Right atrium auricular region (tissue), 2 donors: Measurements from ENCODE around the gene UBAP2L. TPM values are rescaled to one million over a fixed set of nuclear protein-coding genes. Genes with fewer than 3 reads are reported as not detected.

Source experiments
- DNase-seq: peaks from one replicate; pipeline ENCODE4 v3.0.0-alpha.2; 2019; ENCODE audit warnings: low spot score
- H3K27ac ChIP-seq, 2 donors: fragments of 200-600 bp; sonication (generic); 1 replicate in 1 of 2; 2 replicates in 1 of 2; pipeline ENCODE4 v1.5.1; 2016 to 2019
- H3K27me3 ChIP-seq, 2 donors: fragments of 200-600 bp; sonication (generic); one replicate each; pipeline versions ENCODE4 v1.5.1 to v1.6.0; 2017 to 2019
- H3K36me3 ChIP-seq: fragments of 200-600 bp; sonication (generic); one replicate; pipeline ENCODE4 v1.5.1; 2016
- H3K4me1 ChIP-seq, 2 donors: fragments of 200-600 bp; sonication (generic); one replicate each; pipeline versions ENCODE4 v1.5.1 to v1.6.0; 2017 to 2019
- H3K4me3 ChIP-seq, 2 donors: fragments of 200-600 bp; sonication (generic); 1 replicate in 1 of 2; 2 replicates in 1 of 2; pipeline ENCODE4 v1.5.1; 2017 to 2019; ENCODE audit warnings: mild to moderate bottlenecking in 1 of 2, moderate library complexity in 1 of 2
- H3K9me3 ChIP-seq, 2 donors: fragments of 200-600 bp; sonication (generic); one replicate each; pipeline ENCODE4 v1.5.1; 2019
- CTCF ChIP-seq, 2 donors: fragments of 200-600 bp; sonication (generic); IDR thresholded peaks; one replicate each; pipeline ENCODE4 v1.5.1; 2019; ENCODE audit warnings: antibody characterized with exemption in 2 of 2
- total RNA-seq, 2 donors: library from RNA; depleted of rRNA; stranded (reverse); fragments of >200 nt; gene quantifications; one replicate each; pipeline ENCODE4 v1.1.0, GENCODE V29; 2016

UBAP2L gene
- total RNA-seq, 2 donors from 2014 or later: 48.9 to 58.6 TPM

- no peaks in the 10 kb centered on the region for H3K9me3 ChIP-seq
- no peak overlapping the region for H3K4me3 ChIP-seq
- peaks cover 0 to 71% of the 10 kb centered on the region in 2 donors for H3K4me1 ChIP-seq
- no peaks in the 10 kb centered on the region for H3K27me3 ChIP-seq
- peak overlapping the region in 1 of 2 donors; percentile 32 for H3K27ac ChIP-seq
- no peak for TF ChIP-seq CTCF (IDR thresholded peaks at IDR 0.05)
- H3K36me3 ChIP-seq: peaks cover 65% of the 10 kb centered on the region
- DNase-seq: no peak
Observed at GRCh38 chr1:154178013-154178412, 42.7 kb upstream of the UBAP2L start.

GRCh38 chr1:154178911-154179811, 41.6 kb upstream of the UBAP2L start:
- TF ChIP-seq CTCF (IDR thresholded peaks at IDR 0.05): no peak
- Histone ChIP-seq H3K36me3 (peaks cover 54% of the 10 kb centered on the region), H3K9me3 (no peaks in the 10 kb centered on the region), H3K4me1 (peaks cover 0 to 79% of the 10 kb centered on the region in 2 donors), H3K27me3 (no peaks in the 10 kb centered on the region), H3K27ac (peak overlapping the region; percentile 34 to 59), H3K4me3 (no peak overlapping the region)
- no peak for DNase-seq

- H3K27ac ChIP-seq: no peak overlapping the region
- DNase-seq: no peak
- peaks cover 44% of the 10 kb centered on the region for H3K36me3 ChIP-seq
- no peak for TF ChIP-seq CTCF (IDR thresholded peaks at IDR 0.05)
- peaks cover 0 to 79% of the 10 kb centered on the region in 2 donors for H3K4me1 ChIP-seq
- no peak overlapping the region for H3K4me3 ChIP-seq
- no peaks in the 10 kb centered on the region for H3K9me3 ChIP-seq
- no peaks in the 10 kb centered on the region for H3K27me3 ChIP-seq
Observed at GRCh38 chr1:154179946-154180687, 40.6 kb upstream of the UBAP2L start.

- Histone ChIP-seq H3K4me1 (peaks cover 0 to 65% of the 10 kb centered on the region in 2 donors), H3K36me3 (peaks cover 41% of the 10 kb centered on the region), H3K27me3 (no peaks in the 10 kb centered on the region), H3K4me3 (peak overlapping the region; percentile 75 to 85), H3K27ac (peak overlapping the region; percentile 86 to 87), H3K9me3 (no peaks in the 10 kb centered on the region)
- no peak for TF ChIP-seq CTCF (IDR thresholded peaks at IDR 0.05)
- DNase-seq: no peak
Observed at GRCh38 chr1:154181944-154182343, 38.8 kb upstream of the UBAP2L start.

- Histone ChIP-seq H3K27me3 (no peaks in the 10 kb centered on the region), H3K4me1 (peaks cover 0 to 59% of the 10 kb centered on the region in 2 donors), H3K27ac (peak overlapping the region; percentile 86 to 87), H3K36me3 (peaks cover 41% of the 10 kb centered on the region), H3K4me3 (peak overlapping the region; percentile 75 to 85), H3K9me3 (no peaks in the 10 kb centered on the region)
- no peak for TF ChIP-seq CTCF (IDR thresholded peaks at IDR 0.05)
- peak; percentile 82 for DNase-seq
Observed at GRCh38 chr1:154182344-154183045, 38.3 kb upstream of the UBAP2L start.
